GM23338 (cell line): ENCODE results near the gene EXOC3L2. TPM values are rescaled to one million over a fixed set of nuclear protein-coding genes. Genes with fewer than 3 reads are reported as not detected.

Experiments used
- ATAC-seq: fragments of 200-7000 bp; cut with Tn5 transposase; 3 replicates; pipeline ENCODE4 v1.9.1; 2020
- DNase-seq: peaks from one replicate; pipeline ENCODE4 v3.0.0-alpha.2; 2015; ENCODE audit warnings: low spot score
- H2AFZ ChIP-seq: fragments of 200-600 bp; sonication (generic); 2 replicates; pipeline ENCODE4 v1.8.0; 2016; ENCODE audit warnings: antibody characterized with exemption, mild to moderate bottlenecking, moderate library complexity
- H3F3A ChIP-seq: fragments of 200-600 bp; sonication (generic); replicated peaks from 2 replicates; pipeline ENCODE4 v1.8.0; 2017; ENCODE audit warnings: antibody characterized with exemption, mixed run types, low read depth
- H3K27ac ChIP-seq: fragments of 200-600 bp; sonication (generic); 2 replicates; pipeline ENCODE4 v1.6.1; 2016; ENCODE audit warnings: low read depth
- H3K27me3 ChIP-seq: fragments of 200-600 bp; sonication (generic); 2 replicates; pipeline ENCODE4 v1.8.0; 2016; ENCODE audit warnings: mild to moderate bottlenecking, mixed run types, moderate library complexity; ENCODE audit not compliant: insufficient read depth
- H3K36me3 ChIP-seq: fragments of 200-600 bp; sonication (generic); 2 replicates; pipeline ENCODE4 v1.8.0; 2016; ENCODE audit warnings: mild to moderate bottlenecking; ENCODE audit not compliant: insufficient read depth
- H3K4me1 ChIP-seq: fragments of 200-600 bp; sonication (generic); 2 replicates; pipeline ENCODE4 v1.8.0; 2016; ENCODE audit warnings: mild to moderate bottlenecking, moderate library complexity; ENCODE audit not compliant: insufficient read depth
- H3K4me2 ChIP-seq: fragments of 200-600 bp; sonication (generic); 2 replicates; pipeline ENCODE4 v1.7.1; 2017; ENCODE audit warnings: mixed run types
- H3K4me3 ChIP-seq: fragments of 200-600 bp; sonication (generic); 2 replicates; pipeline ENCODE4 v1.6.1; 2016; ENCODE audit warnings: mixed run types
- H3K79me2 ChIP-seq: fragments of 200-600 bp; sonication (generic); replicated peaks from 2 replicates; pipeline ENCODE4 v1.8.0; 2017; ENCODE audit warnings: mild to moderate bottlenecking; ENCODE audit not compliant: insufficient read depth
- H3K9me2 ChIP-seq: fragments of 200-600 bp; sonication (generic); 2 replicates; pipeline ENCODE4 v1.8.0; 2017; ENCODE audit not compliant: insufficient read depth
- H4K20me1 ChIP-seq: fragments of 200-600 bp; sonication (generic); replicated peaks from 2 replicates; pipeline ENCODE4 v1.8.0; 2017; ENCODE audit warnings: mild to moderate bottlenecking; ENCODE audit not compliant: insufficient read depth
- H3K27ac Mint-ChIP-seq: 2 replicates; pipeline ENCODE4 v1.8.0; 2020; ENCODE audit warnings: inconsistent platforms, mild to moderate bottlenecking, moderate library complexity, mixed read lengths
- H3K27me3 Mint-ChIP-seq: 3 replicates; pipeline ENCODE4 v1.8.0; 2022; ENCODE audit warnings: low read depth, mild to moderate bottlenecking, moderate library complexity, mixed read lengths, inconsistent platforms; ENCODE audit not compliant: insufficient read depth, poor library complexity
- H3K36me3 Mint-ChIP-seq: 3 replicates; pipeline ENCODE4 v1.8.0; 2021; ENCODE audit warnings: low read depth, mild to moderate bottlenecking, inconsistent platforms, moderate library complexity, mixed read lengths
- H3K4me1 Mint-ChIP-seq: 3 replicates; pipeline ENCODE4 v1.8.0; 2020; ENCODE audit warnings: mild to moderate bottlenecking, inconsistent platforms, mixed read lengths
- H3K4me3 Mint-ChIP-seq: 3 replicates; pipeline ENCODE4 v1.8.0; 2021; ENCODE audit warnings: moderate library complexity, mild to moderate bottlenecking, inconsistent platforms, mixed read lengths
- H3K9me3 Mint-ChIP-seq: 3 replicates; pipeline ENCODE4 v1.8.0; 2020; ENCODE audit warnings: moderate library complexity, mild to moderate bottlenecking, inconsistent platforms, mixed read lengths
- ETS1 ChIP-seq: IDR thresholded peaks from 2 replicates; pipeline ENCODE4 v1.6.1; 2016; ENCODE audit warnings: antibody characterized with exemption
- POLR2AphosphoS5 ChIP-seq: IDR thresholded peaks from 2 replicates; pipeline ENCODE4 v1.6.1; 2016; ENCODE audit warnings: antibody characterized with exemption, low read depth
- REST ChIP-seq: IDR thresholded peaks from one replicate; pipeline ENCODE4 v1.6.1; 2018; ENCODE audit warnings: antibody characterized with exemption; ENCODE audit not compliant: unreplicated experiment
- polyA plus RNA-seq: library from polyadenylated mRNA; unstranded; fragments of >200 nt; fragmentation: Nextera tagmentation; extraction: Ambion mirVana; gene quantifications from 2 replicates; pipeline ENCODE4 v1.2.1, GENCODE V29; 2016
- total RNA-seq: library from RNA; depleted of rRNA; stranded (reverse); fragments of >200 nt; shearing (Covaris generic); gene quantifications from 2 replicates; pipeline ENCODE4 v1.2.3, GENCODE V29; 2014
- TF ChIP-seq, protein P1 (sequence below): fragments of 250-450 bp; sonication (Bioruptor Pico); IDR thresholded peaks from 2 replicates; pipeline ENCODE4 v1.5.0; 2020; ENCODE audit warnings: mild to moderate bottlenecking, moderate library complexity

Gene EXOC3L2
- total and polyA plus RNA-seq, 2 experiments from 2014 or later = 2.8 to 3.2 TPM

DNA sequence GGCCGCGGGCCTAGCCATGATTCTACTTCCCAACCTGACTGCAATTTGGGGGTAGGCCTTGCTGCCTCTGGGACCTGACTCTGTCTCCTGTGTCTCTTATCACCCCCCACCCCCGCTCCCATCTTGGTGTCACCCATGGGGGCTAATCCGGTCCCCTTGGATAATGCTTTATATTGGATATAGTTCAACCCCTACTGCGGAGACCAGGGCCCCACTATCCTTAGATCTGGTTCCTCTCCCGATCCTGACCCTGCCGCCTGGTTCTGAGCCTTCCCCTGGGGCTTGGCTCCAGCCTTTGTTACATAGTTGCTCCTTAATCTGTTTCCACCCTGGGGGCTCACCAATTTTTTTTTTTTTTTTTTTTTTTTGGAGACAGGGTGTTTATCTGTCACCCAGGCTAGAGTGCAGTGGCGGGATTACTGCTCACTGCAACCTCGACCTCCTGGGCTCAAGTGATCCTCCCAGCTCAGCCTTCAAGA lies 65.3 kb downstream of the EXOC3L2 start:
- no peak overlapping the region for H3K27ac Mint-ChIP-seq
- peaks cover 15% of the 10 kb centered on the region for H3K79me2 ChIP-seq

GRCh38 chr19:45179072-45179891 lies 65.9 kb downstream of the EXOC3L2 start:
- Histone ChIP-seq H3K4me3 (peak overlapping the region; percentile 64), H3K27ac (no peak overlapping the region), H3K36me3 (no peaks in the 10 kb centered on the region), H2AFZ (peak overlapping the region; percentile 94), H4K20me1 (no peaks in the 10 kb centered on the region), H3K27me3 (peaks cover 6% of the 10 kb centered on the region; the same call in 1 of the 2 replicates), H3K9me2 (no peaks in the 10 kb centered on the region), H3K79me2 (peaks cover 15% of the 10 kb centered on the region), H3K4me1 (peaks cover 3% of the 10 kb centered on the region; the same call in 1 of the 2 replicates), H3F3A (0 out of 2 replicates have a peak, but pooled peaks cover 4% of the 10 kb centered on the region), H3K4me2 (peak overlapping the region; percentile 93)
- Mint-ChIP-seq H3K9me3 (no peaks in the 10 kb centered on the region), H3K4me1 (no peaks in the 10 kb centered on the region; the same call in 2 of the 3 replicates), H3K4me3 (peak overlapping the region; percentile 95), H3K36me3 (peaks cover 3% of the 10 kb centered on the region; the same call in 1 of the 3 replicates), H3K27me3 (peaks cover 18% of the 10 kb centered on the region), H3K27ac (no peak overlapping the region; the same call in 1 of the 2 replicates)
- DNase-seq (no peak), ATAC-seq (peak; percentile 4)
- TF ChIP-seq, protein P1, sequence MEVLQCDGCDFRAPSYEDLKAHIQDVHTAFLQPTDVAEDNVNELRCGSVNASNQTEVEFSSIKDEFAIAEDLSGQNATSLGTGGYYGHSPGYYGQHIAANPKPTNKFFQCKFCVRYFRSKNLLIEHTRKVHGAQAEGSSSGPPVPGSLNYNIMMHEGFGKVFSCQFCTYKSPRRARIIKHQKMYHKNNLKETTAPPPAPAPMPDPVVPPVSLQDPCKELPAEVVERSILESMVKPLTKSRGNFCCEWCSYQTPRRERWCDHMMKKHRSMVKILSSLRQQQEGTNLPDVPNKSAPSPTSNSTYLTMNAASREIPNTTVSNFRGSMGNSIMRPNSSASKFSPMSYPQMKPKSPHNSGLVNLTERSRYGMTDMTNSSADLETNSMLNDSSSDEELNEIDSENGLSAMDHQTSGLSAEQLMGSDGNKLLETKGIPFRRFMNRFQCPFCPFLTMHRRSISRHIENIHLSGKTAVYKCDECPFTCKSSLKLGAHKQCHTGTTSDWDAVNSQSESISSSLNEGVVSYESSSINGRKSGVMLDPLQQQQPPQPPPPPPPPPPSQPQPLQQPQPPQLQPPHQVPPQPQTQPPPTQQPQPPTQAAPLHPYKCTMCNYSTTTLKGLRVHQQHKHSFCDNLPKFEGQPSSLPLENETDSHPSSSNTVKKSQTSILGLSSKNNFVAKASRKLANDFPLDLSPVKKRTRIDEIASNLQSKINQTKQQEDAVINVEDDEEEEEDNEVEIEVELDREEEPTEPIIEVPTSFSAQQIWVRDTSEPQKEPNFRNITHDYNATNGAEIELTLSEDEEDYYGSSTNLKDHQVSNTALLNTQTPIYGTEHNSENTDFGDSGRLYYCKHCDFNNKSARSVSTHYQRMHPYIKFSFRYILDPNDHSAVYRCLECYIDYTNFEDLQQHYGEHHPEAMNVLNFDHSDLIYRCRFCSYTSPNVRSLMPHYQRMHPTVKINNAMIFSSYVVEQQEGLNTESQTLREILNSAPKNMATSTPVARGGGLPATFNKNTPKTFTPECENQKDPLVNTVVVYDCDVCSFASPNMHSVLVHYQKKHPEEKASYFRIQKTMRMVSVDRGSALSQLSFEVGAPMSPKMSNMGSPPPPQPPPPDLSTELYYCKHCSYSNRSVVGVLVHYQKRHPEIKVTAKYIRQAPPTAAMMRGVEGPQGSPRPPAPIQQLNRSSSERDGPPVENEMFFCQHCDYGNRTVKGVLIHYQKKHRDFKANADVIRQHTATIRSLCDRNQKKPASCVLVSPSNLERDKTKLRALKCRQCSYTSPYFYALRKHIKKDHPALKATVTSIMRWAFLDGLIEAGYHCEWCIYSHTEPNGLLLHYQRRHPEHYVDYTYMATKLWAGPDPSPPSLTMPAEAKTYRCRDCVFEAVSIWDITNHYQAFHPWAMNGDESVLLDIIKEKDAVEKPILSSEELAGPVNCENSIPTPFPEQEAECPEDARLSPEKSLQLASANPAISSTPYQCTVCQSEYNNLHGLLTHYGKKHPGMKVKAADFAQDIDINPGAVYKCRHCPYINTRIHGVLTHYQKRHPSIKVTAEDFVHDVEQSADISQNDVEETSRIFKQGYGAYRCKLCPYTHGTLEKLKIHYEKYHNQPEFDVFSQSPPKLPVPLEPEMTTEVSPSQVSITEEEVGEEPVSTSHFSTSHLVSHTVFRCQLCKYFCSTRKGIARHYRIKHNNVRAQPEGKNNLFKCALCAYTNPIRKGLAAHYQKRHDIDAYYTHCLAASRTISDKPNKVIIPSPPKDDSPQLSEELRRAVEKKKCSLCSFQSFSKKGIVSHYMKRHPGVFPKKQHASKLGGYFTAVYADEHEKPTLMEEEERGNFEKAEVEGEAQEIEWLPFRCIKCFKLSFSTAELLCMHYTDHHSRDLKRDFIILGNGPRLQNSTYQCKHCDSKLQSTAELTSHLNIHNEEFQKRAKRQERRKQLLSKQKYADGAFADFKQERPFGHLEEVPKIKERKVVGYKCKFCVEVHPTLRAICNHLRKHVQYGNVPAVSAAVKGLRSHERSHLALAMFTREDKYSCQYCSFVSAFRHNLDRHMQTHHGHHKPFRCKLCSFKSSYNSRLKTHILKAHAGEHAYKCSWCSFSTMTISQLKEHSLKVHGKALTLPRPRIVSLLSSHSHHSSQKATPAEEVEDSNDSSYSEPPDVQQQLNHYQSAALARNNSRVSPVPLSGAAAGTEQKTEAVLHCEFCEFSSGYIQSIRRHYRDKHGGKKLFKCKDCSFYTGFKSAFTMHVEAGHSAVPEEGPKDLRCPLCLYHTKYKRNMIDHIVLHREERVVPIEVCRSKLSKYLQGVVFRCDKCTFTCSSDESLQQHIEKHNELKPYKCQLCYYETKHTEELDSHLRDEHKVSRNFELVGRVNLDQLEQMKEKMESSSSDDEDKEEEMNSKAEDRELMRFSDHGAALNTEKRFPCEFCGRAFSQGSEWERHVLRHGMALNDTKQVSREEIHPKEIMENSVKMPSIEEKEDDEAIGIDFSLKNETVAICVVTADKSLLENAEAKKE (CRISPR knock-in tag) = no peak
- TF ChIP-seq ETS1 (no peak), POLR2AphosphoS5 (no peak)

More for the DNA sequence above, 65.3 kb downstream of the EXOC3L2 start:
- Histone ChIP-seq H3K9me2 (no peaks in the 10 kb centered on the region), H4K20me1 (no peaks in the 10 kb centered on the region), H3K36me3 (no peaks in the 10 kb centered on the region), H2AFZ (no peak overlapping the region), H3F3A (0 out of 2 replicates have a peak, but pooled peaks cover 4% of the 10 kb centered on the region), H3K27ac (no peak overlapping the region), H3K27me3 (peaks cover 6% of the 10 kb centered on the region; the same call in 1 of the 2 replicates), H3K4me1 (peaks cover 3% of the 10 kb centered on the region; the same call in 1 of the 2 replicates), H3K4me3 (peak overlapping the region; percentile 64), H3K4me2 (peak overlapping the region; percentile 93)
- peaks cover 2% of the 10 kb centered on the region; the same call in 1 of the 3 replicates for H3K4me1 Mint-ChIP-seq
- no peaks in the 10 kb centered on the region for H3K9me3 Mint-ChIP-seq
- peaks cover 3% of the 10 kb centered on the region; the same call in 1 of the 3 replicates for H3K36me3 Mint-ChIP-seq
- H3K4me3 Mint-ChIP-seq = peak overlapping the region; percentile 73
- ATAC-seq = no peak
- TF ChIP-seq REST = no peak
- DNase-seq = no peak
- H3K27me3 Mint-ChIP-seq = peaks cover 22% of the 10 kb centered on the region
